ENCODE results near the gene DVL2. TPM values are rescaled to one million over a fixed set of nuclear protein-coding genes. Genes with fewer than 3 reads are reported as not detected.

DVL2 gene
- total RNA-seq, 4 donors from 2014 or later = 51.7 to 87.5 (median 67.8) TPM

DNA sequence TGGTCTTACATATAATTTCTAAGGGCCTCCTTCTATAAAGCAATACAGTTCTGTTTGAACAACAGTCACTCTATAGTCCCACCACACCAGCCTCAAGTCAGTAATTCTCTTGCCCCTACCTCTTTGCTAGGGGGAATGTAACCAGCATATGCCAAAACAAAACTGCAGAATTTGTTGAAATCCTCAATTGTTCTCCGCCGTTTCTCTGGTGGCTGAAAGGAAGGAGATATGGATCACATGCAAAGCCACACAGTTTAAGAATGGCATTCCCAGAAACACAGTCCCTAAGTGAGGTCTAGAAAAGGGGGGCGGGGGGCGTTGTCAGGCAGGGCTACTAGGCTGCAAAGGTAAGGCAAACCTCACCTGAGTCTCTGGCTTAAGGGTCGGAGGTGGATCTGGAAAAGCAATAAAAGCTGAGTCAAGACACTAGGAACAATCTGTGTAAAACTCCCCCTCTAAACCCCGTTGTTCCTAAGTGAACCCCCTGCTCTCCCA, 3.0 kb upstream of the DVL2 start:
- TF ChIP-seq POLR2A (IDR thresholded peaks at IDR 0.05) (no peak), CTCF (IDR thresholded peaks at IDR 0.05) (no peak)
- no peak overlapping the region for H3K4me3 ChIP-seq (ENCODE audit: low read depth, poor library complexity, severe bottlenecking)
- DNase-seq (ENCODE audit: low spot score in 2 of 2) = no peak
- intact Hi-C loops (cut with DNase I; ENCODE audit: low total_unique reads) = no loop called here
- WGBS, 2 donors = 20 to 28% methylated on average over 6 of the region's 6 CpGs

DNA sequence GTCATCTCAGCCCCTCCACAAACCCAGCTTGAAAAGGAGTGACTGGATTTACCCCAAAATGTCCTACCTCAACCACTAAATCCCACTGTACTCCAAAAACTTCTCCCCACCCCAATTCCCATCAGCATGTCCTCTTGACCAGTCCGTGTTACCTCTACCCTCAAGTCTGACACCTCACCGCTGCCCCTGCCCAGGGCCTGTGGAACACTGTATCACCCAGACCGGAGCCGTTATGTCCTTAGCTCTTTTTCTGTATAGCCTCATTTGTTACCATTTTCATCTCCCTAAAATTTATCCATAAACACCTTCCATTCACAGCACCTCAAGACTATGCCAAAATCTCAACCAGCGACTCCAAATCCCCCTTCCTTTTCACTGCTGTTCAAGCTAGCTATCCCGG, 2.5 kb upstream of the DVL2 start:
- no peak overlapping the region for H3K4me3 ChIP-seq (ENCODE audit: low read depth, poor library complexity, severe bottlenecking)
- 84 to 86% methylated on average over 6 of the region's 6 CpGs for WGBS, 2 donors
- intact Hi-C loops (cut with DNase I; ENCODE audit: low total_unique reads) = no loop called here

DNA sequence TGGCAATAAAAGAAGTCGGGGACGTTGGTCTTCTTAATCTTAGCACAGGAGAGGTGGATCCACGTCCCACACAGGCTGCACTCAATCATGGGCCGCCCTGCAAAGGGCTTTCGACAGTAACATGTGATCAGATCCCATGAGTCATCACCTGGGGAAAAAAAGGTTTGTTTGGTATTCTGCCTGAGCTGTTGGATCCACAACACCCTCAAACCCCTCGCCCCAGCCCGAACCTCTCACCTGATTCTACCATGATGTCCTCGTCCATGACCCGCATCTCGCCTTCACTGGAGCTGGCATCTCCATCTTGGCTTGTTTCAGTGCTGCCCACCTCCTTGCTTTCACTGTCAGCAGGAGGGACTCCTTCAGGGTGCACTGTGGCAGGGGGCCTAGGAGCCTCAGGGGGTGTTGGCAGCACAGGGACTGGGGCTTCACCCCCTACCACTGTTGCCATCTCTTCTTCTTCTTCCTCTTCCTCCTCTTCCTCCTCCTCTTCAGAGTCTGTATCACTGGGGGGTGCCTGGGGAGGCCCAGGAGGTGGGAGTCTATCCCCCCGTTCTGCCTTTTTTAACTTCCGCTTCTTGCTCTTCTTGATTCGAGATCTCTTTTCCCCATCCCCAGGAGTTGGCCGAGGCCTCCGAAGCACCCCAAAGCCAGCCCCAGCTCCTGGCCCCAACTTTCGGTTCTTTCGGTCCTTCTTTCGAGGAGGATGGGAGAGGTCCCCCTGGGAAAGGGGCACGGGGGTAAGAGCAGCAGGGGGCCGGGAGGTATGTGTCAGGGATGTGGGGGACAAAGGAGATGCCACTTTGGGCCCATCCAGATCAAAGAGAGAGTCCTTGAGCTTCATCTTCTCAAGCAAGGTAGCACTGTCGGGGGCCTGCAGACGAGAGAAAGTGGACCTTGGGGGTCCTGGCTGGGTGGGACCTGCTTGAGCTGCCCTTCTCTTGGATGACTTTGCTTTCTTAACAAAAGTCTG, 1.7 kb upstream of the DVL2 start:
- WGBS, 2 donors = 73 to 75% methylated on average over 22 of the region's 22 CpGs
- H3K4me3 ChIP-seq (ENCODE audit: low read depth, poor library complexity, severe bottlenecking) = no peak overlapping the region
- no peak for DNase-seq (ENCODE audit: low spot score in 2 of 2)
- intact Hi-C loops (cut with DNase I; ENCODE audit: low total_unique reads) = no loop called here
- TF ChIP-seq CTCF (IDR thresholded peaks at IDR 0.05) (no peak), POLR2A (IDR thresholded peaks at IDR 0.05) (no peak)

More for the DNA sequence above, 2.5 kb upstream of the DVL2 start:
- TF ChIP-seq POLR2A (IDR thresholded peaks at IDR 0.05) (no peak), CTCF (IDR thresholded peaks at IDR 0.05) (no peak)
- DNase-seq (ENCODE audit: low spot score in 2 of 2) = no peak

DNA sequence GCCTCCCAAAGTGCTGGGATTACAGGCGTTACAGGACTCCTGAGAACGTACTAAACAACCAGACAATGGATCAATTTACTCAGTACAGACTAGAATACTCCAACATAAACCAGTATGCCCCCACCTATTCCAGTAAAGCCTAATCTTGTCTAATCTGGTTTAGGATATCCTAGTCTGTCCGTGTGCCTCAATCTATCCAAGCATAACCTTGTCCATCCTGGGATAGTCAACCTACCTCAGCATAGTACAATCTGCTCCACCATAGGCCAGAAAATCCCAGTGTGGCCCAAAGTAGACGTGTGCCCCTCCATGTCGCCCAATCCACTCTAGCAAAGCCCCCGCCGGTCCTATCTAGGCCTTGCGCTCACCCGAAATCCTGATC, 625 bp downstream of the DVL2 start:
- no peak for TF ChIP-seq POLR2A (IDR thresholded peaks at IDR 0.05)
- no peak for TF ChIP-seq CTCF (IDR thresholded peaks at IDR 0.05)
- DNase-seq (ENCODE audit: low spot score in 2 of 2) = no peak
- WGBS, 2 donors = 2 to 3% methylated on average over 9 of the region's 9 CpGs
- H3K4me3 ChIP-seq (ENCODE audit: low read depth, poor library complexity, severe bottlenecking) = peak overlapping the region; percentile 67
- intact Hi-C loops (cut with DNase I; ENCODE audit: low total_unique reads) = no loop called here

DNA sequence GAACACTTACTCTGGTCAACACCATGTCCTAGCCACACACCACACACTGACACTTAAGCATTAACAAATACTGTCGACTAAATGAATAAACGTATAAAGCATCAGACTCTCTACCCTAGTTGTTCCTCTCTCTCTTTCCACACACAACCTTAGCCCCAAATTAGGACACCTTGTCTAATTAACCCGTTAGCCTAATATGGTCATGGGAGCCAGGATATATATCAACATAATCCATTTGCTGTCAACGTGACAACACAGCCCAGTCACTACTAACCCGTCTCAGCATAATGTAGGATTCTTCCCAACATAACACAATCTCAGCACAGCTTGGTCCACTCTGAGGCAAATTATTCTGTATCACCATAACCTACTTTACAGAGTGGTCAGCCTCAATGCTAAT, 2.2 kb downstream of the DVL2 start:
- DNase-seq (ENCODE audit: low spot score in 2 of 2) = no peak
- no peak overlapping the region for H3K4me3 ChIP-seq (ENCODE audit: low read depth, poor library complexity, severe bottlenecking)
- TF ChIP-seq CTCF (IDR thresholded peaks at IDR 0.05) = no peak
- TF ChIP-seq POLR2A (IDR thresholded peaks at IDR 0.05) = no peak
- WGBS, 2 donors = 80 to 82% methylated on average over 5 of the region's 5 CpGs
- intact Hi-C loops (cut with DNase I; ENCODE audit: low total_unique reads) = no loop called here

All from lower leg skin (tissue), 4 donors.